A172 (cell line): Measurements from ENCODE around the gene HELT. TPM values are rescaled to one million over a fixed set of nuclear protein-coding genes. Genes with fewer than 3 reads are reported as not detected.
"Not testable (repeated sequence)": the region's sequence is repeated elsewhere in the genome, so short reads cannot be mapped to it uniquely, and the experiment has no call there.

ENCODE experiments used
- DNase-seq: peaks from one replicate; pipeline ENCODE4 v3.0.0-alpha.2; 2015; ENCODE audit warnings: low spot score
- total RNA-seq: library from RNA; depleted of rRNA; stranded (reverse); fragments of >200 nt; shearing (Covaris generic); gene quantifications from 2 replicates; pipeline ENCODE4 v1.2.3, GENCODE V29; 2014; rRNA removed

Gene HELT
- total RNA-seq, 1 experiment from 2014 or later = not detected

DNA sequence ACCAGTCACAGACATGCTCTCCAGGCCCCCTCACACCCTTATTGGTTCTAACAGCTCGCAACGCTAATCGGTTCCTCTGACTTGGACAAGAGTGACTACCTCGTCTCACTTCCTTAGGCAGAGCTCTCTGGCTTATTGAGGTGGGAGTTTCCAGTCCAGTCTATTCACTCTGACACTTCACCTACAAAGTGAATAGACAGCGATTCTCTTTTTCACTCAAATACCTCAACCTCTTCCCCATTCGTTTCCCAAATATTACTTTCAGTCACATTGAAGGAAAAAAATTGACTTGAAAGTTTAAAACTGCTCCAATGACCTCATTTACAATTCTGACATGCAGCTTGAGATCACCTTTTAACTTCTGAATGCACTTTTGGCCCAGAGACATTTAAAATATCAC lies 17.7 kb downstream of the HELT start:
- no peak for DNase-seq

DNA sequence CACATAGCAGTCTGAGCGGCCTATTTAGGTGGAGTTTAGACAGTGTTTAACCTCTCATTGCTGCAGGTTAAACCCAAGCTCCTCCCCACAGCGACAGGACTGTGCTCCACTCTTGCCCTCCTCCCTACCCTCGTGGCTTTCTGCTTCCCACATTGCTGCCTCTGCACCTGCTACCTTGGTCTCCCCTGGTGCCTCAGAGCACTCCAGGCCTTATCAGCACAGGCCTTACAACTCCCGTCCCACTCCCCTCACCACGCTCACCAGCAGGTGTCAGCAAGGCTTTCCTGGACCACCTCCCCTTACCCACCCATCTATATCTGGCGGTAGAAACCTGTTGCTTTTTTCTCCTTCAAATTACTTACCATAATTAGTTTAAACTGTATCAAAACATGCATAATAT lies 18.6 kb downstream of the HELT start:
- DNase-seq = no peak

DNA sequence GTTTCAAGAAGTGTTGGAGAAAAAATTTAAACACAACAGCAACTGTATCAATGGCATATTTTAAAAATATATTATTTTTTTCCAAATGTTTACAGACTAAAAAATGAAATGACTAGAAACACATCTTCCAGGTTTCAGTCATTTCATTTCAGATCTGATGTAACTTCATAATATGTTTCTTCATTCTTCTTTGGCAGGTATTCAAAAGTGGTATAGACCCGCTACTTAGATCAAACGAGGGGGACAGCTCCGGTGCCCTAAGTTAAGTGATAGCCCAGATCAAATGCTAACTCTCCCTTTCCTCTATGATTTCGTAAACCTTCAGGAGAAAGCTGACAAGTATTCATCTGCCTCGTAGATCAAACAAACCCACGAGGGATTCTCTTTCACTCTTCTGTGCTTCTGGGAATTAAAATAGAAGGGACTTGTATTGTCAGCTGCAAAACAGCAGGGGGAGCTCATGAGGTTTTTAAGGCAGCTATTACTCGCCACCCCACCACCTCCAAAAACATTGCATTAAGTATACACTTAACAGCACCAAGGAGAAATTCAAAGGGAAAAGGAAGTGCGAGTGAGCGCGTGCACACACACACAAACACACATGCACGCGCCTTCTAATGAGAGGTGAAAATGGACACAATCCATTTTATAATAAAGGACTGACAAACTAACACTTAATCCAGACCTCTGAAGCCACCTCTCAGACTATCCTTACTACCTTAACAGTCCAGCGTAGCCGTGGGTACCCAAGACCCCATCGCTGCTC lies 21.4 kb downstream of the HELT start:
- peak; percentile 42 for DNase-seq

DNA sequence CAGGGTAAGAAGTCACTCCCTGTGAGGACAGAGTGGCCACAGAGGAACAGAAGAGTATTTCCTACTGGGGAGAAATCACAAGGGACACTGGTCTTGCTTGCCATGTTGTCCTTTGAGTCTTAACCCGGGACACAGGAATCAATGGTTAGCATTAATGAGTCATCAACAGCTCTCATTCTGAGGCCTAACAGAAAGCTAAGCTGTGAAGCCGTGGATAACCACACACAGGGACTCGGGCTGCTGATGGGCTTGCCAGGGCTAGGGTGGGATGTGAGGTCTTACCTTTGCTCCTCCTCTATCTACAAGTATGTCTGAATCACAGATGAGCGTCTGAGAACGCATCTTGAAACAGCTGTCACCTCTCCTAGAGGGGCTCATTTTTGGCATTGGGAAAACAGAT lies 22.2 kb downstream of the HELT start:
- peak; percentile 1 for DNase-seq

DNA sequence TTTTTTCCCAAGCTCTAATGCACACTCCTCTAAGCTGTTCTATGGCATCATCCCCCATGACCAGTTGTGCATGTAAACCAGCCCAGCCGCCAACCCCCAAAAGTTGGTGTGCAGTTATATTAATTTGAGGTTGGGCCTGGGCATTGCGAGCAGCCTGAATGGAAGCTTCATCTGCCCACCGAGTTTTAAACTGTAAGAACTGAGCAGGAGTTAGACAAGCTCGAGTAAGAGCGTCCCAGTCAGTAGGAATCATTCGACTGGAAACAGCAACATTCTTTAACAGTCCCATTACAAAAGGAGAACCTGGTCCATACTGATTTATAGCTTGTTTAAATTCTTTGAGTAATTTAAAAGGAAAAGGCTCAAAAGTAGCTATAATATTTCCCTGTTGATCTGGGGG lies 32.0 kb downstream of the HELT start:
- not testable (repeated sequence) for DNase-seq

DNA sequence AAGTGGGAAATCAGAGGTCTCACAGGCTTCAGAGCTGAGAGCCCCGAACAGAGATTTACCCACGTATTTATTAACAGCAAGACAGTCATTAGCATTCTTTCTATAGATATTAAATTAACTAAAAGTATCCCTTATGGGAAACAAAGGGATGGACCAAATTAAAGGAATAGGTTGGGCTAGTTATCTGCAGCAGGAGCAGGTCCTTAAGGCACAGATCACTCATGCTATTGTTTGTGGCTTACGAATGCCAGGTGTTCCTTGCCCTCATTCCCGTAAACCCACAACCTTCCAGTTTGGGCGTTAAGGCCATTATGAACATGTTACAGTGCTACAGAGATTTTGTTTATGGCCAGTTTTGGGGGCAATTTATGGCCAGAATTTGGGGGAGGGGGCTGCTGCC lies 33.0 kb downstream of the HELT start:
- not testable (repeated sequence) for DNase-seq

DNA sequence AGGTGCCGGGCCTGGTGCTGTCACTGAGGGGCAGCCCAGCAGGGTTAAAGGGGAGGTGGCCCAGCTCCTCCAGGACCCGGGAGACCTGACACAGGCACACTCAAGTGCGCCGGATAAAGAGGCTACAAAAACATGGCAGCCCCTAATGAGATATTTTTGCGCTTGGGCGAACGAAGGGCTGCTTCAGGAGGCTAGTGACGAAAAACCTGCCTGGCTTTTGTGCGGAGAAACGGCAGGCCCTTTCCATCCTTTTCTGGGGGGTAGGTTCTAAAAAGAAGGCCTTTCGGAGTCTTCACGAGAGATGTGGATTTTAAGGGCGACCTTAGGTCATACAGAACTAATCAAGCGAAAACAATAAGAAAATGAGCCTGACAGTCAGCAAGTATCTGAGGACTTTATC lies 35.5 kb downstream of the HELT start:
- no peak for DNase-seq

DNA sequence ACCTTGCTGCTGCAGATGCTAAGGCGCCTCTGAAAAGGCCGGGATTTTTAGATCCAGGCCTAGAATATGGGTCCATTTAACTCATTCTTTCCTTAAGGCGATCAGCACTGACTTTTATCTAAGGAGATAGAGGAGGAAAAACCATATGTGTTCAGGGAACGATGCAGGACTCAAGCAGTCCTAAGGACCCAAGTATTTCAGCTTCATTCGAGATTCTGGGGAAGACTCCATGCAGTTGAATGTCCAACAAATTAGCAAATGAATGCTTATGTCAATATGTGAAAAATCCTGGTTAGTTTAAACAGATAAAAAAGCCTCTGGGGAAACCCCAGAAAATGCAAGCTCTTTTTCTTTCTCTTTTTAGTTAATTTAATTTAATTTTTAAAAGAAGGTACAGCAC lies 36.0 kb downstream of the HELT start:
- DNase-seq = no peak

DNA sequence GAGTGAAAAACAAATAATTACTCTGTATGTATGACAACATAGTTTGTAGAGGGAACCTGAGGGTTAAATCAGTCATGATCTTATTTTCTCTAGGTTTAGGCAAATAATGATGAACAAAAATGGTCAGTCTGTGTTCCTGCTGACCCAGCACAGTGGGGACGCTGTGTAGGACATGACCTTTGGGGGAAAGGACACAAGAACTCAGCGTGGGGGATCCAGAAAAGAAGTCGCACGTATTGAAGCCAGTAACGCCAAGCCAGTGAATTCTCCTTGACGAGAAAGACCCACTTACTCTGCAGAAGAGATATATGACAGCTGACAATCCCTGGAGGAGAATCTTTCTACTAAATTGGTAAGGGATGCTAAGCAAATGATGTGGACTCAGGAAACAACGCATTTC lies 36.6 kb downstream of the HELT start:
- no peak for DNase-seq

DNA sequence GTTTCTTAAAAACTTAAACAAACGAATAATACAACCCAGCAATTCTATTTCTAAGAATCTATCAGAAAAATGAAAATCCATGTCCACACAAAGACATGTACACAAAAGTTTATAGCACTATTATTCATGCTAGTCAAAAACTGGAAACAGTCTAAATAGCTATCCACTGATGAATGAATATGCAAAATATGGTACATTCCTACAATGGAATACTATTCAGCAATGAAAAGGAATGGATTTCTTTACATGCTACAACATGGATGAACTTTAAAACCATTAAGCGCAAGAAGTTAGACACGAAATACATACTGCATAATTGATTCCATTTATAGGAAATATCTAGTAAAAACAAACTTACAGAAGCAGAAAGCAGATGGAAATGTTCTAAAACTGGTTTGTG lies 43.3 kb downstream of the HELT start:
- no peak for DNase-seq

DNA sequence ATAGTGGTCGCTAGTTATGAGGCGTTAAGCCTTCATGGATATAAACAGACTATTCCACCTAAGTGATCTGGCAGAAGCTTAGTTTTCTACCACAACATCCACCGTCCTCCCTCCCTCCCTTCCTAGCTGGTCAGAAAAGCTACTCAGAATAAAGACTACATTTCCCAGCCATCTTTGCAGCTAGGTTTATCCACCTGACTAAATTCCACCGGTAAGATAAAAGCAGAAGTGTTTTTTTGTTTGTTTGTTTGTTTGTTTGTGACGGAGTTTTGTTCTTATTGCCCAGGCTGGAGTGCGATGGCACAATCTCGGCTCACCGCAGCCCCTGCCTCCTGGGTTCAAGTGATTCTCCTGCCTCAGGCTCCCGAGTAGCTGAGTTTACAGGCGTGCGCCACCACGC lies 44.3 kb downstream of the HELT start:
- no peak for DNase-seq

DNA sequence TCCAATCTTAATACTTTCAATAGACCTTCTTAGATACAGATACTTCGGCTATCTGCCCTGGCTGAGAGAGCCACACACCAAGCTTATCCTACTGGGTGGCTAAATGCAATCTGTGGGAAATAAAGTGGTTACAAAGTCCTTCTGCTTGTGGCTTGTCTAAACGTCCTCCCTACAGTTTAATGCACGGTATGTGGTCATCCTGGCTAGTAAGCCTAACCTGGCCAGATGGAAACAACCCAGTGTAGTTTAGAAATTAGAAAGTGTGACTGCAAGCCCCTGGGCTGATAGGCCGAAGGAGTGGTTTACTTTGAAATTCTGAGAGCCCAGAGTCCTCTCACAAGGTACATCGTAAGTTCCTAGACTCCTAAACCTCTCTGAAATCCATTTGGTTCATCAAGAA lies 47.9 kb downstream of the HELT start:
- DNase-seq = no peak

DNA sequence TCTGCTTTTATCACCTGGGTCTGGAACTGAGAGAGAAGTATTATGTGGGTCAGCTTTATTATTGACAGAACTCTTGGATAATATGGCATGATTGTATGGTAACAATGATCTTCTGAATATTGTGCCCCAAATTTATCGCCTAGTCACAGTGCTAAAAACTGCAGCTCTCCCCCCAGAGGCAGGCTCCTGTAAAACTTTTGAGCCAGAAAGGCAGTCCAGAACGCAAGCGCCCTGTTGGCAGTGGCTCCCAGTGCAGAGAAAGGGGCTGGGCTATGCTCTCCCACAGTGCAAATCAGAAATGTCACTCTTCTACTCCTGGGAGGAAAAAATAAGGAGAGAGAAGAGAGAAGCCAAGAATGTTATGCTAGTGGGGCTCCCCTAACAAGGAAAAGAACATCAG lies 50.5 kb downstream of the HELT start:
- DNase-seq = no peak

Other genes with a start within 250 kb of the HELT start
- 25.9 and 27.2 TPM in 2 replicates for gene ACSL1, start 192.5 kb upstream of the HELT start, total RNA-seq
- 49.9 and 61.0 TPM in 2 replicates for gene SLC25A4, start 124.8 kb downstream of the HELT start, total RNA-seq
- gene CFAP97, start 185.5 kb downstream of the HELT start, total RNA-seq = 42.5 and 55.3 TPM in 2 replicates
- gene SNX25, start 191.1 kb downstream of the HELT start, total RNA-seq = 43.6 and 63.1 TPM in 2 replicates